IPS-11a (cell line): ENCODE data around the gene ACADS.

Experiments
- H3K4me3 ChIP-seq: one replicate; pipeline ENCODE4 v1.5.1; 2013; ENCODE audit warnings: low read depth, low read length, control low read depth

ACADS gene

GRCh38 chr12:120787889-120788288 lies 62.3 kb downstream of the ACADS start:
- no peak overlapping the region for H3K4me3 ChIP-seq
